H1 (cell line): Measurements from ENCODE around the gene MEGF11. TPM values are rescaled to one million over a fixed set of nuclear protein-coding genes. Genes with fewer than 3 reads are reported as not detected.

Source experiments
- CTCF ChIA-PET: fragments of 300-600 bp; sonication (Branson Sonifier 250); formaldehyde crosslinking; loops from one replicate; lab custom pipeline; 2021; ENCODE audit not compliant: partially characterized antibody; lab: Charles Lee
- POLR2A ChIA-PET: fragments of 300-600 bp; sonication (Branson Sonifier 250); formaldehyde crosslinking; loops from one replicate; lab custom pipeline; 2021; ENCODE audit warnings: inconsistent platforms; ENCODE audit not compliant: partially characterized antibody; lab: Charles Lee
- DNase-seq, 2 experiments: peaks; one replicate each; pipeline versions ENCODE4 v3.0.0 to v3.0.0-alpha.2; 2010 to 2022; ENCODE audit warnings: low spot score in 2 of 2, low read depth in 1 of 2, mixed read lengths in 1 of 2
- FAIRE-seq: peaks from 2 replicates; lab custom pipeline; 2011; peaks lifted over from hg19 to GRCh38; lab: Jason Lieb, UNC
- H2AFZ ChIP-seq: 2 replicates; pipeline ENCODE4 v1.8.1; 2012; ENCODE audit warnings: low read length, inconsistent platforms
- H2AK5ac ChIP-seq: 2 replicates; pipeline ENCODE4 v1.6.1; 2013; ENCODE audit warnings: low read depth, low read length
- H2BK120ac ChIP-seq: replicated peaks from 2 replicates; pipeline ENCODE3; 2013; ENCODE audit warnings: low read depth, low read length, inconsistent platforms
- H2BK12ac ChIP-seq: 2 replicates; pipeline ENCODE4 v1.6.1; 2013; ENCODE audit warnings: low read depth, low read length
- H2BK15ac ChIP-seq: 2 replicates; pipeline ENCODE4 v1.6.1; 2013; ENCODE audit warnings: low read length
- H2BK20ac ChIP-seq: 2 replicates; pipeline ENCODE4 v1.6.1; 2013; ENCODE audit warnings: low read length
- H2BK5ac ChIP-seq: 2 replicates; pipeline ENCODE4 v1.6.1; 2013; ENCODE audit warnings: low read depth, low read length
- H3K14ac ChIP-seq: 2 replicates; pipeline ENCODE4 v1.6.1; 2013; ENCODE audit warnings: inconsistent platforms; ENCODE audit not compliant: insufficient read length
- H3K18ac ChIP-seq: 2 replicates; pipeline ENCODE4 v1.6.1; 2013; ENCODE audit warnings: low read length; ENCODE audit errors: extremely low read depth
- H3K23ac ChIP-seq: 2 replicates; pipeline ENCODE4 v1.6.1; 2013; ENCODE audit warnings: inconsistent platforms; ENCODE audit not compliant: insufficient read length
- H3K23me2 ChIP-seq: 2 replicates; pipeline ENCODE4 v1.6.1; 2013; ENCODE audit warnings: low read depth, low read length
- H3K27ac ChIP-seq: 2 replicates; pipeline ENCODE4 v1.6.1; 2011; ENCODE audit warnings: low read depth, low read length, inconsistent platforms
- H3K27me3 ChIP-seq, 4 experiments: replicated peaks in 1 of 4; 1 replicate in 1 of 4; 2 replicates in 3 of 4; pipeline versions ENCODE4 v1.6.1 to v1.8.1; 2011 to 2013; ENCODE audit warnings: low read length in 3 of 4, mild to moderate bottlenecking in 3 of 4, inconsistent platforms in 2 of 4, mixed read lengths in 2 of 4, moderate library complexity in 1 of 4; ENCODE audit not compliant: control insufficient read depth in 3 of 4, insufficient read depth in 3 of 4; ENCODE audit errors: extremely low read depth in 1 of 4
- H3K36me3 ChIP-seq, 4 experiments: 2 replicates each; pipeline versions ENCODE4 v1.6.1 to v1.8.1; 2011 to 2013; ENCODE audit warnings: mild to moderate bottlenecking in 4 of 4, low read length in 3 of 4, moderate library complexity in 2 of 4, control low read depth in 1 of 4, inconsistent platforms in 1 of 4; ENCODE audit not compliant: insufficient read depth in 4 of 4, control insufficient read depth in 2 of 4
- H3K4ac ChIP-seq: replicated peaks from 2 replicates; pipeline ENCODE3; 2013; ENCODE audit warnings: low read length, low read depth, mixed read lengths, inconsistent platforms; ENCODE audit not compliant: insufficient read length
- H3K4me1 ChIP-seq, 4 experiments: replicated peaks in 1 of 4; 1 replicate in 1 of 4; 2 replicates in 3 of 4; pipeline versions ENCODE4 v1.6.1 to v1.8.1; 2011 to 2013; ENCODE audit warnings: low read length in 3 of 4, inconsistent platforms in 2 of 4, mixed read lengths in 1 of 4; ENCODE audit not compliant: insufficient read depth in 4 of 4, control insufficient read depth in 3 of 4
- H3K4me2 ChIP-seq, 2 experiments: 2 replicates each; pipeline versions ENCODE4 v1.6.1 to v1.8.1; 2011 to 2013; ENCODE audit warnings: low read depth in 2 of 2, low read length in 2 of 2, control low read depth in 1 of 2, inconsistent platforms in 1 of 2, mild to moderate bottlenecking in 1 of 2; ENCODE audit not compliant: insufficient read depth in 1 of 2
- H3K4me3 ChIP-seq, 4 experiments: fragments of 200-600, 300-600 bp in 1 of 4; sonication (generic), shearing (Covaris generic), sonication (Bioruptor Twin) in 1 of 4; 2 replicates each; pipeline versions ENCODE4 v1.5.1 to v1.8.1; 2011 to 2016; ENCODE audit warnings: low read length in 4 of 4, low read depth in 3 of 4, control low read depth in 2 of 4, inconsistent platforms in 2 of 4, mild to moderate bottlenecking in 2 of 4, mixed read lengths in 1 of 4, moderate library complexity in 1 of 4; ENCODE audit not compliant: insufficient read depth in 2 of 4; ENCODE audit errors: extremely low read depth in 1 of 4
- H3K56ac ChIP-seq: replicated peaks from 2 replicates; pipeline ENCODE3; 2013; ENCODE audit warnings: low read depth, mild to moderate bottlenecking, mixed read lengths, low read length, inconsistent platforms; ENCODE audit not compliant: insufficient read length
- H3K79me1 ChIP-seq: 2 replicates; pipeline ENCODE4 v1.6.1; 2013; ENCODE audit warnings: low read depth, low read length, control low read depth
- H3K79me2 ChIP-seq, 2 experiments: 2 replicates each; pipeline versions ENCODE4 v1.6.1 to v1.8.1; 2012 to 2013; ENCODE audit warnings: low read length in 2 of 2, mild to moderate bottlenecking in 2 of 2, inconsistent platforms in 1 of 2; ENCODE audit not compliant: insufficient read depth in 2 of 2, control insufficient read depth in 1 of 2
- H3K9ac ChIP-seq, 4 experiments: replicated peaks in 1 of 4; 1 replicate in 1 of 4; 2 replicates in 3 of 4; pipeline versions ENCODE4 v1.6.1 to v1.8.1; 2011 to 2013; ENCODE audit warnings: low read depth in 3 of 4, low read length in 3 of 4, control low read depth in 2 of 4, mild to moderate bottlenecking in 2 of 4, moderate library complexity in 2 of 4, inconsistent platforms in 1 of 4; ENCODE audit errors: extremely low read depth in 1 of 4
- H3K9me3 ChIP-seq, 2 experiments: 2 replicates each; pipeline versions ENCODE4 v1.6.1 to v1.8.1; 2012 to 2013; ENCODE audit warnings: mild to moderate bottlenecking in 2 of 2, moderate library complexity in 2 of 2, control low read depth in 1 of 2, inconsistent platforms in 1 of 2, low read depth in 1 of 2, low read length in 1 of 2, mixed read lengths in 1 of 2; ENCODE audit not compliant: insufficient read depth in 2 of 2
- H4K20me1 ChIP-seq, 2 experiments: replicated peaks in 1 of 2; 2 replicates each; pipeline versions ENCODE3 to v1.8.1; 2011 to 2013; ENCODE audit warnings: inconsistent platforms in 2 of 2, low read length in 2 of 2, mild to moderate bottlenecking in 1 of 2; ENCODE audit not compliant: insufficient read depth in 2 of 2, control insufficient read depth in 1 of 2
- H4K5ac ChIP-seq: 2 replicates; pipeline ENCODE4 v1.6.1; 2013; ENCODE audit warnings: low read length, low read depth, mixed read lengths, inconsistent platforms; ENCODE audit not compliant: insufficient read length
- H4K8ac ChIP-seq: 2 replicates; pipeline ENCODE4 v1.8.0; 2013; ENCODE audit warnings: mild to moderate bottlenecking, moderate library complexity, low read length, inconsistent platforms; ENCODE audit not compliant: insufficient read depth; ENCODE audit errors: extremely low read depth
- H4K91ac ChIP-seq: replicated peaks from 2 replicates; pipeline ENCODE3; 2013; ENCODE audit warnings: low read length, mixed read lengths, inconsistent platforms; ENCODE audit not compliant: insufficient read length
- MAX ChIP-seq: IDR thresholded peaks from 2 replicates; pipeline ENCODE4 v1.6.1; 2012; ENCODE audit warnings: inconsistent platforms
- PHF8 ChIP-seq: fragments of 200-600 bp; sonication (generic); conservative IDR thresholded peaks from 2 replicates; pipeline ENCODE4 v1.7.1; 2012; ENCODE audit warnings: low read depth, mild to moderate bottlenecking, inconsistent platforms, low read length, moderate library complexity
- RAD21 ChIP-seq, 2 experiments: IDR thresholded peaks in 1 of 2; conservative IDR thresholded peaks in 1 of 2; 2 replicates each; pipeline ENCODE4 v1.6.1; 2011; ENCODE audit warnings: low read depth in 2 of 2, low read length in 2 of 2, improper control_type of control experiment in 1 of 2, inconsistent platforms in 1 of 2, mild to moderate bottlenecking in 1 of 2, moderate library complexity in 1 of 2
- RNF2 ChIP-seq: fragments of 200-900, 300-1000 bp; sonication (generic); IDR thresholded peaks from 2 replicates; pipeline ENCODE4 v1.7.1; 2016; ENCODE audit warnings: borderline replicate concordance, low read depth, mild to moderate bottlenecking, antibody characterized with exemption, low read length; ENCODE audit not compliant: poor library complexity, severe bottlenecking; ENCODE audit errors: missing control alignments
- TAF7 ChIP-seq: optimal IDR thresholded peaks from 2 replicates; pipeline ENCODE3; 2011; ENCODE audit warnings: low read depth, mild to moderate bottlenecking, inconsistent platforms, low read length, moderate library complexity, borderline replicate concordance
- TEAD4 ChIP-seq: IDR thresholded peaks from 2 replicates; pipeline ENCODE4 v1.6.1; 2012; ENCODE audit warnings: low read depth, low read length, inconsistent platforms, mixed read lengths
- USF2 ChIP-seq: IDR thresholded peaks from 2 replicates; pipeline ENCODE4 v1.6.1; 2011; ENCODE audit warnings: low read length, improper control_type of control experiment
- polyA plus RNA-seq, 7 experiments: library from polyadenylated mRNA; depleted of rRNA in 3 of 7; stranded (reverse) in 5 of 7; unstranded in 2 of 7; fragments of >200 nt in 5 of 7; fragments of 200-250 nt in 2 of 7; gene quantifications; 1 replicate in 5 of 7; 2 replicates in 1 of 7; 4 replicates in 1 of 7; pipeline versions ENCODE4 v1.2.1 to v1.2.3, GENCODE V29; 2011 to 2013; ENCODE audit warnings: missing spikeins in 2 of 7, mixed read lengths in 2 of 7
- total RNA-seq: library from RNA; stranded (reverse); fragmentation: NEBNext Ultra II Directional; extraction: Animal tissue kit (Norgen Biotek cat#: 25700); gene quantifications from 2 replicates; pipeline ENCODE4 v1.2.1, GENCODE V29; 2021

The MEGF11 gene
- total and polyA plus RNA-seq, 2 of the 8 experiments (the other 6 are each of a cell fraction or from before 2014, with no cell fraction given) = 4.4 to 4.8 TPM

GRCh38 chr15:65884511-65884910 lies 369.0 kb downstream of the MEGF11 start:
- FAIRE-seq (no peak), DNase-seq (no peak)
- H3K4ac ChIP-seq = no peak overlapping the region
- H2BK5ac ChIP-seq = no peak overlapping the region
- POLR2A ChIA-PET = interaction anchor here (0.7 kb wide), 1 partner anchor 16 kb away, joined by 3 read pairs; no protein-coding TSS in a partner anchor
- H2BK20ac ChIP-seq = no peak overlapping the region
- H2AFZ ChIP-seq = no peak overlapping the region
- no peak overlapping the region for H2BK120ac ChIP-seq
- no peak overlapping the region for H3K9ac ChIP-seq
- no peak overlapping the region for H4K91ac ChIP-seq
- H3K18ac ChIP-seq = no peak overlapping the region
- H2BK12ac ChIP-seq = no peak overlapping the region
- H4K5ac ChIP-seq = no peak overlapping the region
- H3K56ac ChIP-seq = no peak overlapping the region
- no peak overlapping the region for H3K4me2 ChIP-seq
- peaks cover 0 to 1% of the 10 kb centered on the region in 2 experiments for H4K20me1 ChIP-seq
- no peak overlapping the region for H3K4me3 ChIP-seq
- no peak overlapping the region for H3K14ac ChIP-seq
- no peak overlapping the region for H2AK5ac ChIP-seq
- CTCF ChIA-PET = interaction anchor here (1.0 kb wide), 1 partner anchor 246 kb away, joined by 3 read pairs; no protein-coding TSS in a partner anchor
- no peak overlapping the region for H3K27ac ChIP-seq
- H3K4me1 ChIP-seq = no peaks in the 10 kb centered on the region
- no peaks in the 10 kb centered on the region for H3K9me3 ChIP-seq
- peaks cover 3% of the 10 kb centered on the region; the same call in 1 of the 2 replicates for H3K79me1 ChIP-seq
- H3K23ac ChIP-seq = no peak overlapping the region
- H4K8ac ChIP-seq = no peak overlapping the region
- peaks cover 6 to 56% (median 23%) of the 10 kb centered on the region in 4 experiments; a peak in 7 of 8 replicates for H3K36me3 ChIP-seq
- no peaks in the 10 kb centered on the region for H3K79me2 ChIP-seq
- no peaks in the 10 kb centered on the region for H3K23me2 ChIP-seq
- no peaks in the 10 kb centered on the region for H3K27me3 ChIP-seq
- H2BK15ac ChIP-seq = no peak overlapping the region
- TF ChIP-seq RAD21 (IDR thresholded peaks at IDR 0.05 in 1 of 2, conservative IDR thresholded peaks at IDR 0.05 in 1 of 2; ENCODE audit: low read depth in 2 of 2, low read length in 2 of 2) = no peak
- no peak for TF ChIP-seq PHF8
- TF ChIP-seq TEAD4 = no peak
- no peak for TF ChIP-seq MAX
- no peak for TF ChIP-seq RNF2
- TF ChIP-seq USF2 = no peak
- no peak for TF ChIP-seq TAF7
